SHP77 treated with DMSO at 0.1 percent for 48 hours (cell line): ENCODE measurements around the gene GPSM1.

Experiments
- DNase-seq: peaks from one replicate; lab custom pipeline; 2025; lab: John Stamatoyannopoulos, UW

GPSM1 gene

GRCh38 chr9:136290508-136291000 is 36.8 kb upstream of the GPSM1 start:
- no peak for DNase-seq

GRCh38 chr9:136291306-136292025 is 35.9 kb upstream of the GPSM1 start:
- no peak for DNase-seq

- DNase-seq, result no peak
These were observed 35.3 kb upstream of the GPSM1 start for GRCh38 chr9:136292026-136292538.

- DNase-seq, result no peak
These were observed 34.5 kb upstream of the GPSM1 start for GRCh38 chr9:136292591-136293448.

- no peak for DNase-seq
These were observed 33.8 kb upstream of the GPSM1 start for GRCh38 chr9:136293476-136294077.

GRCh38 chr9:136294437-136294836 is 32.9 kb upstream of the GPSM1 start:
- DNase-seq, result no peak

GRCh38 chr9:136295055-136295454 is 32.3 kb upstream of the GPSM1 start:
- DNase-seq, result no peak

- DNase-seq, result no peak
These were observed 31.6 kb upstream of the GPSM1 start for GRCh38 chr9:136295542-136296433.

- no peak for DNase-seq
These were observed 30.8 kb upstream of the GPSM1 start for GRCh38 chr9:136296434-136297015.

- peak; percentile 22 for DNase-seq
These were observed 30.2 kb upstream of the GPSM1 start for GRCh38 chr9:136297016-136297691.

GRCh38 chr9:136297766-136298735 is 29.3 kb upstream of the GPSM1 start:
- no peak for DNase-seq

- no peak for DNase-seq
These were observed 28.2 kb upstream of the GPSM1 start for GRCh38 chr9:136299116-136299515.

GRCh38 chr9:136299541-136299940 is 27.8 kb upstream of the GPSM1 start:
- DNase-seq, result no peak

- no peak for DNase-seq
These were observed 27.3 kb upstream of the GPSM1 start for GRCh38 chr9:136300016-136300545.

GRCh38 chr9:136300866-136301265 is 26.5 kb upstream of the GPSM1 start:
- DNase-seq, result no peak

- DNase-seq, result no peak
These were observed 24.8 kb upstream of the GPSM1 start for GRCh38 chr9:136302527-136302926.

- DNase-seq, result no peak
These were observed 24.1 kb upstream of the GPSM1 start for GRCh38 chr9:136303066-136303824.

- DNase-seq, result no peak
These were observed 23.4 kb upstream of the GPSM1 start, which contains the start of gene CCDC187 for GRCh38 chr9:136303825-136304416. Gene CCDC187 (minus strand): TSS chr9:136304094. CDS start chr9:136303830, 264 bp downstream.
